PFSK-1 (cell line): ENCODE results near the gene B3GLCT.

Experiments
- FOXP2 ChIP-seq: optimal IDR thresholded peaks from 2 replicates; pipeline ENCODE3; 2011; ENCODE audit warnings: borderline replicate concordance, control low read depth, inconsistent platforms; ENCODE audit not compliant: insufficient read depth; ENCODE audit errors: extremely low read length, extremely low read depth
- POLR2AphosphoS5 ChIP-seq: IDR thresholded peaks from 2 replicates; pipeline ENCODE4 v1.6.1; 2012; ENCODE audit warnings: low read depth, mild to moderate bottlenecking, control low read depth, low read length, moderate library complexity
- REST ChIP-seq, 2 experiments: IDR thresholded peaks; 2 replicates each; pipeline versions ENCODE4 v1.6.1 to v1.8.0; 2011 to 2012; ENCODE audit warnings: low read depth in 2 of 2, low read length in 2 of 2, control low read depth in 1 of 2, inconsistent platforms in 1 of 2, mild to moderate bottlenecking in 1 of 2, moderate library complexity in 1 of 2; ENCODE audit not compliant: insufficient read depth in 1 of 2
- SIN3A ChIP-seq: IDR thresholded peaks from 2 replicates; pipeline ENCODE4 v1.6.1; 2012; ENCODE audit warnings: mild to moderate bottlenecking, low read length, moderate library complexity, borderline replicate concordance; ENCODE audit not compliant: insufficient read depth
- TAF1 ChIP-seq: IDR thresholded peaks from 2 replicates; pipeline ENCODE4 v1.6.1; 2012; ENCODE audit warnings: low read length, control low read depth, borderline replicate concordance; ENCODE audit not compliant: insufficient read depth

DNA sequence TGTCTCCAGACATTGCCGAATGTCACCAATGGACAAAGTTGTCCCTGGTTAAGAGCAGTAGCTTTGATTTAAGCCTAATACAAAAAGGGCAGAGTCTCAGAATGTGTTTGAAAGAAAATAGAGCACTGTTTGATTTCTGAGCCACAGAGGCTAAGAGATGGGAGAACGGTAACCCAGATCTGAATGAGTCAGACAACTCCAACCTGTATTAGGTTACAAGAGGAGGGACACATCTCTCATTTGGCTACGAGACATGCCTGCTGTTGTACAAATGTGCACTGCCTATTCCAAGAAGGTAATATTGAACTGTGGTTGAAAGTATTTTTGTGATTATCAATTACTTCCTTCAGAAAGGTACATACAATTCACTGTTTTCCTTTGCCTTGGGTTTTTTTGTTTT, 33.2 kb upstream of the B3GLCT start:
- TF ChIP-seq POLR2AphosphoS5 = no peak
- no peak for TF ChIP-seq REST (IDR thresholded peaks at IDR 0.05; ENCODE audit: insufficient read depth in 1 of 2, low read depth in 2 of 2, low read length in 2 of 2)
- TF ChIP-seq FOXP2 = no peak
- TF ChIP-seq TAF1 = no peak
- no peak for TF ChIP-seq SIN3A
